DOHH2 (cell line): Measurements from ENCODE around the gene ATP8A2.

Experiments
- CTCF ChIP-seq: fragments of 200-600 bp; sonication (generic); IDR thresholded peaks from one replicate; pipeline ENCODE4 v1.5.1; 2014; ENCODE audit warnings: antibody characterized with exemption, mild to moderate bottlenecking, low read depth, low read length; ENCODE audit not compliant: poor library complexity, severe bottlenecking
- EZH2phosphoT487 ChIP-seq: fragments of 200-600 bp; sonication (generic); IDR thresholded peaks from 2 replicates; pipeline ENCODE4 v1.6.1; 2017; ENCODE audit warnings: borderline replicate concordance, mild to moderate bottlenecking, antibody characterized with exemption, low read length, moderate library complexity, mixed read lengths

- no peak for TF ChIP-seq CTCF
- no peak for TF ChIP-seq EZH2phosphoT487
These were observed 498.2 kb downstream of the ATP8A2 start for GRCh38 chr13:25869941-25870340.
